ENCODE data around the gene CCDC85C.

CCDC85C gene

GRCh38 chr14:99519931-99520421, 84.0 kb downstream of the CCDC85C start:
- DNase-seq, result no peak

- no peak for DNase-seq
Observed at GRCh38 chr14:99519347-99519881, 84.6 kb downstream of the CCDC85C start.

GRCh38 chr14:99518441-99519346, 85.3 kb downstream of the CCDC85C start:
- peak; percentile 40 for DNase-seq

GRCh38 chr14:99517643-99518381, 86.2 kb downstream of the CCDC85C start:
- DNase-seq, result no peak

- DNase-seq, result no peak
Observed at GRCh38 chr14:99516871-99517642, 87.0 kb downstream of the CCDC85C start.

GRCh38 chr14:99516156-99516870, 87.7 kb downstream of the CCDC85C start:
- DNase-seq, result no peak

GRCh38 chr14:99515301-99516155, 88.5 kb downstream of the CCDC85C start:
- no peak for DNase-seq

- DNase-seq, result no peak
Observed at GRCh38 chr14:99514552-99515300, 89.3 kb downstream of the CCDC85C start.

- DNase-seq, result no peak
Observed at GRCh38 chr14:99513946-99514551, 90.0 kb downstream of the CCDC85C start.

- DNase-seq, result no peak
Observed at GRCh38 chr14:99513183-99513694, 90.8 kb downstream of the CCDC85C start.

- no peak for DNase-seq
Observed at GRCh38 chr14:99512571-99513182, 91.3 kb downstream of the CCDC85C start.

GRCh38 chr14:99512110-99512449, 91.9 kb downstream of the CCDC85C start:
- DNase-seq, result no peak

- no peak for DNase-seq
Observed at GRCh38 chr14:99511421-99512109, 92.4 kb downstream of the CCDC85C start.

- no peak for DNase-seq
Observed at GRCh38 chr14:99510556-99511139, 93.4 kb downstream of the CCDC85C start.

- DNase-seq, result no peak
Observed at GRCh38 chr14:99509871-99510555, 94.0 kb downstream of the CCDC85C start.

GRCh38 chr14:99508896-99509629, 94.9 kb downstream of the CCDC85C start:
- DNase-seq, result no peak

Measured in NCI-H2171 (cell line).